AG09309 (cell line): ENCODE data around the gene KNDC1.
A peak's percentile ranks its signal among the peaks of the same experiment; 100 is the strongest.

Experiments
- DNase-seq: peaks from one replicate; pipeline ENCODE4 v3.0.0-alpha.2; 2010; ENCODE audit warnings: low read depth
- H3K4me3 ChIP-seq: 2 replicates; pipeline ENCODE4 v1.5.1; 2011; ENCODE audit warnings: mild to moderate bottlenecking, low read depth, low read length, moderate library complexity; ENCODE audit not compliant: control insufficient read depth
- CTCF ChIP-seq: IDR thresholded peaks from 2 replicates; pipeline ENCODE4 v1.5.1; 2011; ENCODE audit warnings: mild to moderate bottlenecking, low read depth, low read length, inconsistent platforms; ENCODE audit not compliant: insufficient read depth, control insufficient read depth; ENCODE audit errors: missing control alignments

The KNDC1 gene

DNA sequence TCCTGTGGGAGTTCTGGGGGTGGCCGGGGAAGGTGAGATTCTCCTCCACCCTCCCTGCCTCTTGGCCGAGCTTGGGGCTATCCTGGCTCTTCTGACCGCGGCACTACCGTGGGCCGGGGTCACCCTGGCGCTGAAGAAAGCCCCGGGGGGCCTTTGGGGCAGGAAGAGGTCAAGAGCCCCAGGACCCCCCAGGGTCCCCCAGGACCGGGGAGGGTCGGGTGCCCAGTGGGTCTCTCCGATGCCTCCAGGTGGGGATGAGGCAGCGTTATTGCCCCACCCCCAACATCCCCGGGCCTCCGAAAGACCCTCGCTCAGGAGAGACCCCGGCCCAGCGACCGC lies 439 bp upstream of the KNDC1 start:
- no peak for TF ChIP-seq CTCF
- H3K4me3 ChIP-seq, result no peak overlapping the region
- no peak for DNase-seq

DNA sequence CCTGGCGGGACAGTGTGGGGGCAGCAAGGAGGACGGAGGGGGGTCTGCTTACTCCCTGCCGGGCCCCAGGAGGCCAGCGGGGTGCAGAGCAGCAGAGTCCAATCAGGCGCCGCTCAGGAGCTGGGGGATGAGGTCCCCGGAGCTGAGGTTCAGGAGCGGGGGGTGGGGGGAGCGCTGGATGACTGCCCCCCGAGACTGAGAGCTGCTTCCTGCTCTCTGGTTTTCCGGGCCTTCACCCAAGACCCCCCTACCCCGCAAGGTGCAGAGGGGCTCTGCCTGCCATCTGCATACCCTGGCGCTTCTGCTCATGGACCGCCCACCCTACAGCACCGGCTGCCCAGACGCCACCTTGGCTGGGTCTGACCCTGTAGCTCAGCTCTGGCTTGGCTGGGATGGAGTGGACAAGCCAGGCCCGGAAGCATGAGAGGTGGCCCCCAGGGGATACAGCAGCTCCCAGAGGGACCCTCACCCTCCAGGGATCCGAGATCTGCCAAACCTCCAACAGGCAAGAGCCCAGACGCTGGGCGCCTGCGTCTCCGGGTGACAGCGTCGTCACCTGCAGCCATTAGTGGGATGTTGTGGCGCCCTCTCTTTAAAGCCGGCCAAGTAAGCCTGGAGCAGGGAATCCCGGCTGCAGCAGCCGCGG lies 930 bp downstream of the KNDC1 start:
- TF ChIP-seq CTCF, result no peak
- peak overlapping the region; percentile 21 for H3K4me3 ChIP-seq
- DNase-seq, result no peak

DNA sequence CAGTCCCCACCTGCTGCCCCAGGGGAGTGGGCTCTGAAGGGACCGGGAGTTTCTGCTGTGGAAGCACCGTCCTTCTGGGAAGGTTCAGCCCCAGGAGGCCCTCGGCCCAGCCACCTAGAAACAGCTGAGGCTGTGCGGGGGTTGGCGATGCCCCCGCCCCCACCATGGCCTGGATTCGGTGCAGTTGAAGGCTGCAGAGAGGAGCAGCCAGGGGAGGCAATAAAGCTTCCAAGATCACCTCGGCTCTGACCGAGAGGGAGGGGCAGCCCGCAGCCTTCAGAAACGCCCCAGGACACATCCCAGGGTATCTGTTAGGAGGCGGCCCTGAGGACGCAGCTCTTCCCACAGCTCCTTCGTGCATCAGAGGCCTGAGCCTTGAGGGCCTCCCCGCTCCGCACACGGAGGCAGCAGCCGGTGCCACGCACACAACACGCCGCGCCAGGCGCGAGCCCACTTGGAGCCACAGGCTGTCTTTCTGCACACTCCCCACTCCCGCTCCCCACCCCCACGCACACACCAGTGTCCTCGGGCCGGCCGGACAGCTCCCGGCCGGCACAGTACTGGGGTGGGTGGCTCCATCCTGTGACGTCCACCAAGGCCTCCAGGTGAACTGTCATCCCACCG lies 1.6 kb downstream of the KNDC1 start:
- no peak for DNase-seq
- H3K4me3 ChIP-seq, result no peak overlapping the region
- TF ChIP-seq CTCF, result no peak

- no peak for TF ChIP-seq CTCF
- H3K4me3 ChIP-seq, result no peak overlapping the region
- DNase-seq, result no peak
Observed at GRCh38 chr10:133162178-133162909, 2.3 kb downstream of the KNDC1 start.

GRCh38 chr10:133162910-133163856 lies 3.2 kb downstream of the KNDC1 start:
- no peak overlapping the region for H3K4me3 ChIP-seq
- DNase-seq, result no peak
- TF ChIP-seq CTCF, result no peak

DNA sequence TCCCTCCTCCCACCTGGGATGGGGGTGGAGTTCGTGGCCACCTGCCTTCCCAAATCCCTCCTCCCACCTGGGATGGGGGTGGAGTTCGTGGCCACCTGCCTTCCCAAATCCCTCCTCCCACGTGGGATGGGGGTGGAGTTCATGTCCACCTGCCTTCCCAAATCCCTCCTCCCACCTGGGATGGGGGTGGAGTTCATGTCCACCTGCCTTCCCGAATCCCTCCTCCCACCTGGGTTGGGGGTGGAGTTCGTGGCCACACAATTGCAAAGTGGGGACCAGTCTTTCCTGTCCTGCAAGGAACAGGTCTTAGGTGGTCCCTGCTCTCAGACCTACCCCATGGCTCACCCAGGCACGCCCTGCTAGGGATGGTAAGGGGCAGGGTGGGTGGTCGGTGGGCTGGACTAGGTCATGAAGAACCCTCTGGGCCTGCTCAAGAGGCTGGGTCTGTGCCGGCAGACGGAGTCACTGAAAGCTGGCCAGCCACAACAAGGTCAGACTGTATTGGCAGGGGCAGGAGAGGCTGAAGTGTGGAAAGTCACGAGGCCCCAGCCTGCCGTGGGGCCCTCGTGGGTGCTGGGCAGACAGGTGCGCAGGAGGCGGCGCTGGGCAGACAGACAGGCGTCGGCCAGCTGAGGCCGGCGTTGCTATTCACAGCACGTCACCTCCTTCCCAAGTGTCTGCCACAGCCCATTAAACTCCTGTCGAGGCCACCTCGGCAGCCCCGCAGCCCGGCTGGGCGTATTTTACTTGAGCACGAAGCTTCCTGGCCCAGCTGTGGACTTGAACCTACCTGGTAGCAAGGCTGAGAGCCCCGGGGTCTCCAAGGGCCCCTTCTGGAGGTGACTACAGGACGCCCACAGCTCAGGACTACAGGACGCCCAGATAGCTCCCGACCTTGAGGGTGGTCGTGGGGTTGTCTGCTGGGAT lies 4.1 kb downstream of the KNDC1 start:
- no peak for DNase-seq
- no peak for TF ChIP-seq CTCF
- no peak overlapping the region for H3K4me3 ChIP-seq
